Measurements from ENCODE around the gene NCOA1.

DNA sequence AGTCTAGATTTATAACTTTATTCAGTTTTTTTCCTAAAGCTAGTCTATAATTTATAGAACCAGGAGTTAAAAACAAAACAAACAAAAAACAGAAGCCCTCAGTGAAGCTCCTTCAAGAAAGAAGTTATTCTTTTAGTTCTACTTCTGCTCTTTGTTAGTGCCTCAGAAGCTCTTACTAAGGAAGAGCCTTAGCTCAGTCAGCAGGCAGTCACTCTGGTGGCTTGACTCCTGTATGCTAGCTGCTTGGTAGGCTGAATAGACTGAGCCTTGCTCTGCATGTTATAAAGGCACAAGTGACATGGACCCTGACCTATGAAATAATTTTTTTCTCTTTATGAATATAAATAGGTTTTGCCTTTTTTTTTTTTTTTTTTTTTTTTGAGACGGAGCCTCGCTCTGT is 24.8 kb downstream of the NCOA1 start:
- TF ChIP-seq SUZ12 (IDR thresholded peaks at IDR 0.05) (no peak), TARDBP (IDR thresholded peaks at IDR 0.05) (no peak), SP1 (IDR thresholded peaks at IDR 0.05) (no peak), BHLHE40 (IDR thresholded peaks at IDR 0.05; ENCODE audit: borderline replicate concordance) (no peak), LEF1 (IDR thresholded peaks at IDR 0.05; ENCODE audit: borderline replicate concordance) (no peak), FOXM1 (IDR thresholded peaks at IDR 0.05; ENCODE audit: borderline replicate concordance) (no peak)

Data from HEK293T (cell line).